IMR-90 (cell line): ENCODE data around the gene MTX2. TPM values are rescaled to one million over a fixed set of nuclear protein-coding genes. Genes with fewer than 3 reads are reported as not detected.

Experiments
- ATAC-seq: fragments of 200-7000 bp; cut with Tn5 transposase; 2 replicates; pipeline ENCODE4 v1.9.1; 2020; ENCODE audit warnings: low read depth, mild to moderate bottlenecking, moderate library complexity
- BruUV-seq: library from RNA; stranded (reverse); fragments of 400-500 nt; replicated peaks from 2 replicates; lab custom pipeline; 2021; lab: Mats Ljungman, UMichigan
- CTCF ChIA-PET: fragments of 300-600 bp; formaldehyde crosslinking; extraction: SDS; loops from one replicate; lab custom pipeline; 2021; ENCODE audit warnings: antibody characterized with exemption; lab: Yijun Ruan, JAX
- POLR2A ChIA-PET: fragments of 300-600 bp; sonication (Branson Sonifier 250); formaldehyde crosslinking; loops from one replicate; lab custom pipeline; 2022; ENCODE audit warnings: antibody characterized with exemption; ENCODE audit not compliant: unreplicated experiment; lab: Charles Lee
- DNase-seq: peaks from one replicate; pipeline ENCODE4 v3.0.0; 2013
- H2AFZ ChIP-seq: replicated peaks from 2 replicates; pipeline ENCODE3; 2013; ENCODE audit warnings: low read length, mild to moderate bottlenecking; ENCODE audit not compliant: poor library complexity
- H2AK5ac ChIP-seq: 2 replicates; pipeline ENCODE4 v1.6.1; 2013; ENCODE audit warnings: low read depth, low read length, inconsistent platforms
- H2AK9ac ChIP-seq: replicated peaks from 2 replicates; pipeline ENCODE3; 2013; ENCODE audit warnings: mild to moderate bottlenecking, low read depth, low read length, moderate library complexity; ENCODE audit not compliant: poor library complexity
- H2BK120ac ChIP-seq: 2 replicates; pipeline ENCODE4 v1.6.1; 2013; ENCODE audit warnings: low read depth, low read length, inconsistent platforms
- H2BK15ac ChIP-seq: 3 replicates; pipeline ENCODE4 v1.6.1; 2013; ENCODE audit warnings: low read depth, low read length, inconsistent platforms
- H2BK20ac ChIP-seq: 2 replicates; pipeline ENCODE4 v1.6.1; 2013; ENCODE audit warnings: low read depth, mild to moderate bottlenecking, inconsistent platforms, low read length, moderate library complexity
- H2BK5ac ChIP-seq: 2 replicates; pipeline ENCODE4 v1.6.1; 2013; ENCODE audit warnings: mild to moderate bottlenecking, low read depth, low read length, inconsistent platforms; ENCODE audit not compliant: poor library complexity, severe bottlenecking
- H3K14ac ChIP-seq: replicated peaks from 2 replicates; pipeline ENCODE4 v1.6.1; 2013; ENCODE audit warnings: low read depth, low read length, inconsistent platforms
- H3K18ac ChIP-seq: 2 replicates; pipeline ENCODE4 v1.6.1; 2013; ENCODE audit warnings: low read depth, low read length, control low read depth
- H3K23ac ChIP-seq: 2 replicates; pipeline ENCODE4 v1.6.1; 2013; ENCODE audit warnings: low read depth, low read length, inconsistent platforms
- H3K27ac ChIP-seq: 2 replicates; pipeline ENCODE4 v1.5.1; 2013; ENCODE audit warnings: mild to moderate bottlenecking, control low read depth, low read length; ENCODE audit not compliant: insufficient read depth
- H3K27me3 ChIP-seq: 2 replicates; pipeline ENCODE4 v1.6.1; 2013; ENCODE audit warnings: low read length; ENCODE audit not compliant: control insufficient read depth, insufficient read depth
- H3K36me3 ChIP-seq: 2 replicates; pipeline ENCODE4 v1.6.1; 2013; ENCODE audit warnings: low read length, mixed read lengths; ENCODE audit not compliant: control insufficient read depth, insufficient read depth
- H3K4ac ChIP-seq: 2 replicates; pipeline ENCODE4 v1.6.1; 2013; ENCODE audit warnings: low read depth, low read length, inconsistent platforms
- H3K4me1 ChIP-seq: 2 replicates; pipeline ENCODE4 v1.6.1; 2013; ENCODE audit warnings: low read length, mixed read lengths; ENCODE audit not compliant: control insufficient read depth, insufficient read depth
- H3K4me2 ChIP-seq: 2 replicates; pipeline ENCODE4 v1.6.1; 2013; ENCODE audit warnings: low read depth, mild to moderate bottlenecking, control low read depth, low read length, moderate library complexity
- H3K4me3 ChIP-seq: 2 replicates; pipeline ENCODE4 v1.5.1; 2013; ENCODE audit warnings: low read depth, mild to moderate bottlenecking, control low read depth, low read length, moderate library complexity; ENCODE audit not compliant: insufficient read depth
- H3K56ac ChIP-seq: 2 replicates; pipeline ENCODE4 v1.6.1; 2013; ENCODE audit warnings: low read length, inconsistent platforms; ENCODE audit not compliant: insufficient read depth; ENCODE audit errors: extremely low read depth
- H3K79me1 ChIP-seq, 2 experiments: 2 replicates each; pipeline ENCODE4 v1.6.1; 2013; ENCODE audit warnings: low read length in 2 of 2, inconsistent platforms in 1 of 2, low read depth in 1 of 2
- H3K9ac ChIP-seq: 2 replicates; pipeline ENCODE4 v1.6.1; 2013; ENCODE audit warnings: low read depth, low read length, control low read depth
- H3K9me1 ChIP-seq: 2 replicates; pipeline ENCODE4 v1.6.1; 2013; ENCODE audit warnings: low read length, inconsistent platforms; ENCODE audit not compliant: insufficient read depth
- H3K9me3 ChIP-seq: 2 replicates; pipeline ENCODE4 v1.6.1; 2013; ENCODE audit warnings: low read length; ENCODE audit not compliant: control insufficient read depth, insufficient read depth
- H4K20me1 ChIP-seq: 2 replicates; pipeline ENCODE4 v1.6.1; 2013; ENCODE audit warnings: low read length, inconsistent platforms; ENCODE audit not compliant: insufficient read depth
- H4K5ac ChIP-seq: 2 replicates; pipeline ENCODE4 v1.6.1; 2013; ENCODE audit warnings: mild to moderate bottlenecking, low read depth, low read length, control low read depth
- H4K8ac ChIP-seq, 2 experiments: 2 replicates each; pipeline ENCODE4 v1.6.1; 2013; ENCODE audit warnings: low read depth in 2 of 2, low read length in 2 of 2, control low read depth in 1 of 2, inconsistent platforms in 1 of 2
- H4K91ac ChIP-seq: 2 replicates; pipeline ENCODE4 v1.6.1; 2013; ENCODE audit warnings: low read depth, low read length, inconsistent platforms; ENCODE audit not compliant: insufficient read depth
- MXI1 ChIP-seq: IDR thresholded peaks from 2 replicates; pipeline ENCODE4 v1.6.1; 2012; ENCODE audit warnings: low read depth, mild to moderate bottlenecking, low read length, moderate library complexity, borderline replicate concordance
- dilution Hi-C: fragments of 300-500 bp; cut with HindIII; formaldehyde crosslinking; loops from one replicate; pipeline ENCODE4 v1.14.3; 2018; ENCODE audit warnings: low sequenced_read_pairs; ENCODE audit not compliant: unreplicated experiment
- in situ Hi-C: fragments of 300-500 bp; cut with MboI; formaldehyde crosslinking; loops from 3 replicates; pipeline ENCODE4 v1.14.3; 2019; ENCODE audit warnings: low sequenced_read_pairs, inconsistent platforms, mixed read lengths
- intact Hi-C: fragments of 100-400 bp; cut with micrococcal nuclease; formaldehyde crosslinking; loops from 2 replicates; pipeline ENCODE4 v1.10.0; 2022
- polyA plus RNA-seq, 3 experiments: library from polyadenylated mRNA; depleted of rRNA; stranded (reverse); fragments of >200 nt; gene quantifications; 2 replicates each; pipeline ENCODE4 v1.2.3, GENCODE V29; 2012; ENCODE audit warnings: low replicate concordance in 1 of 3
- total RNA-seq: library from RNA; depleted of rRNA; stranded (reverse); fragments of >200 nt; gene quantifications from 2 replicates; pipeline ENCODE4 v1.2.3, GENCODE V29; 2012

Gene MTX2
- total and polyA plus RNA-seq, 2 of the 4 experiments (the other 2 are of a cell fraction) = 24.9 to 37.8 TPM

GRCh38 chr2:176261136-176261535 lies 8.1 kb upstream of the MTX2 start:
- intact Hi-C loops = no loop called here
- Histone ChIP-seq H3K9ac (no peak overlapping the region), H3K79me1 (no peaks in the 10 kb centered on the region), H3K56ac (no peak overlapping the region), H2BK5ac (no peak overlapping the region), H4K8ac (no peak overlapping the region), H3K4me1 (no peaks in the 10 kb centered on the region), H3K9me1 (no peaks in the 10 kb centered on the region), H3K23ac (no peak overlapping the region), H3K18ac (no peak overlapping the region), H2BK120ac (no peak overlapping the region), H2AFZ (no peak overlapping the region), H3K36me3 (no peaks in the 10 kb centered on the region), H2AK9ac (no peak overlapping the region), H4K91ac (no peak overlapping the region), H3K9me3 (no peaks in the 10 kb centered on the region), H3K4ac (no peak overlapping the region), H3K4me3 (no peak overlapping the region), H2BK20ac (no peak overlapping the region), H3K14ac (no peak overlapping the region), H4K20me1 (no peaks in the 10 kb centered on the region), H4K5ac (no peak overlapping the region), H3K4me2 (no peak overlapping the region), H2BK15ac (no peak overlapping the region), H3K27me3 (no peaks in the 10 kb centered on the region), H2AK5ac (no peak overlapping the region), H3K27ac (no peak overlapping the region)
- BruUV-seq = no TSS peak
- CTCF ChIA-PET = no interaction called here
- no peak for ATAC-seq
- DNase-seq = no peak
- in situ Hi-C loops = no loop called here
- dilution Hi-C loops = no loop called here
- TF ChIP-seq MXI1 = no peak
- POLR2A ChIA-PET = no interaction called here
